ENCODE data around the gene PPA2. TPM values are rescaled to one million over a fixed set of nuclear protein-coding genes. Genes with fewer than 3 reads are reported as not detected.

PPA2 gene
- total RNA-seq, 1 experiment from 2014 or later, result 76.4 TPM

DNA sequence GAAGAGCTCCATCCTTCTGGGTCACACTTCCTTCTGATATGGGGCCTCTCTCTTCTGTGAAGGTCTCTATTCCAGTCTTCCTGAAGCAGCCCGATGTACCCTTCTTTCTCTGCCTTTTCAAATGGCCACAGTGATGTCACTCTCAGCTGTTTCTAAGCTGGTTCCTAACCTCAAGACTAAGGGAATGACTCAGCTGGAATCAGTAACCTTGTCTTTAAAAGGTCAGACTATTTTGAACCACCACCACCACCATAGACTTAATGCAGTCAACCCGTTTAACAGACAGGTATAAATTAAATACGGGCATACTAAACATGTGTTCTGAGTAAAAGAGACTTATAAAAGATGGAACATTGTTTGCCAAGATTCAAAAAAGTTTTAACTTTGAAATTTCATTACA is 121.0 kb downstream of the PPA2 start:
- TF ChIP-seq CTCF (conservative IDR thresholded peaks at IDR 0.05), result no peak
- no CpG with 5 or more reads among the region's 3 CpGs for WGBS (ENCODE audit: extremely low coverage, insufficient read length, low lambda C conversion rate)

More for the DNA sequence above, 121.0 kb downstream of the PPA2 start:
- Histone ChIP-seq H3K27ac (ENCODE audit: insufficient read length, low read depth, low read length) (no peak overlapping the region), H3K14ac (ENCODE audit: insufficient read depth, low read length) (no peak overlapping the region), H2AK5ac (ENCODE audit: insufficient read length, low read length) (no peak overlapping the region), H2BK12ac (ENCODE audit: insufficient read length, low read depth, low read length) (no peak overlapping the region), H3K9me3 (ENCODE audit: control insufficient read depth, low read depth, low read length) (no peaks in the 10 kb centered on the region), H3K4me1 (ENCODE audit: insufficient read depth, low read length) (no peaks in the 10 kb centered on the region), H3K56ac (ENCODE audit: insufficient read length, low read depth, low read length) (no peak overlapping the region), H3K9ac (ENCODE audit: extremely low read depth, insufficient read length, low read length) (no peak overlapping the region), H3T11ph (ENCODE audit: low read length) (no peak overlapping the region), H2BK5ac (ENCODE audit: insufficient read length, low read length) (no peak overlapping the region), H3K23me2 (ENCODE audit: insufficient read length, low read depth, low read length, poor library complexity, severe bottlenecking) (no peaks in the 10 kb centered on the region), H3K4ac (ENCODE audit: low read depth, low read length) (no peak overlapping the region), H2AFZ (ENCODE audit: low read length) (no peak overlapping the region), H4K20me1 (ENCODE audit: control insufficient read depth, insufficient read depth, insufficient read length) (no peaks in the 10 kb centered on the region), H3K27me3 (ENCODE audit: insufficient read depth, low read length) (no peaks in the 10 kb centered on the region), H2BK15ac (ENCODE audit: low read depth, low read length) (no peak overlapping the region), H2BK120ac (ENCODE audit: low read depth, low read length, poor library complexity, severe bottlenecking) (no peak overlapping the region), H3K4me2 (ENCODE audit: insufficient read depth, insufficient read length, low read length) (no peak overlapping the region), H2BK20ac (ENCODE audit: low read depth, low read length, poor library complexity, severe bottlenecking) (no peak overlapping the region), H3K79me1 (ENCODE audit: insufficient read depth, low read depth, low read length, poor library complexity, severe bottlenecking) (no peaks in the 10 kb centered on the region), H4K5ac (ENCODE audit: insufficient read length, low read depth, low read length) (no peak overlapping the region), H3K18ac (ENCODE audit: insufficient read length, low read depth, low read length) (no peak overlapping the region), H3K79me2 (ENCODE audit: insufficient read depth, low read length) (no peaks in the 10 kb centered on the region), H4K91ac (ENCODE audit: insufficient read length, low read depth, low read length) (no peak overlapping the region), H4K8ac (replicated peaks; ENCODE audit: insufficient read length, low read depth, low read length) (no peak overlapping the region), H3K23ac (ENCODE audit: insufficient read length, low read depth, low read length) (no peak overlapping the region)
- no peaks in the 10 kb centered on the region for H3K36me3 Mint-ChIP-seq (ENCODE audit: insufficient read depth in 1 of 3, low read depth in 3 of 3)
- H3K27me3 Mint-ChIP-seq (ENCODE audit: low read depth), result no peaks in the 10 kb centered on the region; the same call in 1 of the 2 replicates
- no peak overlapping the region for H3K4me3 Mint-ChIP-seq
- no peak overlapping the region for H3K27ac Mint-ChIP-seq
- no peaks in the 10 kb centered on the region for H3K9me3 Mint-ChIP-seq
- no peak for DNase-seq
- no peaks in the 10 kb centered on the region for H3K4me1 Mint-ChIP-seq

All from H9 (cell line).